Uterus (tissue), 4 donors: ENCODE data around the gene MIER2. TPM values are rescaled to one million over a fixed set of nuclear protein-coding genes. Genes with fewer than 3 reads are reported as not detected.
A peak's percentile ranks its signal among the peaks of the same experiment; 100 is the strongest.
"Not testable (repeated sequence)": the region's sequence is repeated elsewhere in the genome, so short reads cannot be mapped to it uniquely, and the experiment has no call there.

Experiments
- DNase-seq, 2 donors: peaks; one replicate each; pipeline ENCODE4 v3.0.0-alpha.2; 2019 to 2020
- H3K27ac ChIP-seq, 2 donors: fragments of 200-600 bp; sonication (generic); 1 replicate in 1 of 2; 2 replicates in 1 of 2; pipeline ENCODE4 v1.5.1; 2016 to 2018
- H3K27me3 ChIP-seq, 2 donors: fragments of 200-600 bp; sonication (generic); one replicate each; pipeline ENCODE4 v1.5.1; 2018 to 2019; ENCODE audit warnings: control low read depth in 1 of 2
- H3K36me3 ChIP-seq, 2 donors: fragments of 200-600 bp; sonication (generic); one replicate each; pipeline ENCODE4 v1.5.1; 2019; ENCODE audit warnings: control low read depth in 1 of 2
- H3K4me1 ChIP-seq, 2 donors: fragments of 200-600 bp; sonication (generic); one replicate each; pipeline ENCODE4 v1.5.1; 2018 to 2019; ENCODE audit warnings: control low read depth in 1 of 2
- H3K4me3 ChIP-seq, 2 donors: fragments of 200-600 bp; sonication (generic); 1 replicate in 1 of 2; 2 replicates in 1 of 2; pipeline ENCODE4 v1.5.1; 2018 to 2019; ENCODE audit warnings: mild to moderate bottlenecking in 1 of 2
- H3K9me3 ChIP-seq, 2 donors: fragments of 200-600 bp; sonication (generic); one replicate each; pipeline ENCODE4 v1.5.1; 2019; ENCODE audit warnings: control low read depth in 1 of 2
- POLR2A ChIP-seq, 2 donors: fragments of 450-650 bp; IDR thresholded peaks; one replicate each; pipeline ENCODE4 v1.6.1; 2016; ENCODE audit warnings: antibody characterized with exemption in 2 of 2, mild to moderate bottlenecking in 1 of 2, moderate library complexity in 1 of 2
- intact Hi-C: fragments of 100-400 bp; cut with DNase I; formaldehyde crosslinking; loops from one replicate; pipeline ENCODE4 v1.15.1; 2023; ENCODE audit warnings: low total_unique reads
- total RNA-seq, 4 donors: library from RNA; depleted of rRNA in 3 of 4; stranded (reverse); fragments of >200 nt in 3 of 4; gene quantifications; one replicate each; pipeline versions ENCODE4 v1.1.0 to v1.2.4, GENCODE V29; 2014 to 2023
- TF ChIP-seq, protein P1 (sequence below), 4 experiments: fragments of 200-600 bp in 2 of 4; fragments of 450-650 bp in 2 of 4; sonication (generic) in 2 of 4; IDR thresholded peaks; one replicate each; pipeline ENCODE4 v1.5.1; 2016 to 2019; ENCODE audit warnings: antibody characterized with exemption in 4 of 4, mild to moderate bottlenecking in 2 of 4, moderate library complexity in 1 of 4
- donor health status: DM: yes; HTN: yes; CAD: no.

The MIER2 gene
- total RNA-seq, 4 donors from 2014 or later: 2.6 to 54.8 (median 12.7) TPM

DNA sequence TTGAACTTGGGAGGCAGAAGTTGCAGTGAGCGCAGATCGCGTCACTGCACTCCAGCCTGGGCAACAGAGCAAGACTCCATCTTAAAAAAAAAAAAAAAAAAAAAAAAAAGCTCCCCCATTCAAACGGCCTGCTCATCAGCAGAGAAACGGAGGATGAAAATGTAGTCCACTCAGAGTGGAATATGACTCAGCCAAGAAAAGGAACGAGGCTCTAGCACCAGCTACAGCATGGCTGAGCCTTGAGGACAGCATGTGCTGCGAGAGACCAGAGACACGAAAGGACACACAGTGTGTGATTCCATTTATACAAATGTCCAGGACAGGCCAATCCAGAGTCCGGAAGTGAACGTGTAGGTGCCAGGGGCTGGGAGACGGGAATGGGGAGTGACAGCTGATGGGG, 18.1 kb upstream of the MIER2 start:
- no peak for DNase-seq
- Histone ChIP-seq H3K9me3 (no peaks in the 10 kb centered on the region), H3K4me1 (no peaks in the 10 kb centered on the region), H3K36me3 (no peaks in the 10 kb centered on the region), H3K27me3 (no peaks in the 10 kb centered on the region), H3K27ac (no peak overlapping the region), H3K4me3 (no peak overlapping the region)
- TF ChIP-seq, protein P1, sequence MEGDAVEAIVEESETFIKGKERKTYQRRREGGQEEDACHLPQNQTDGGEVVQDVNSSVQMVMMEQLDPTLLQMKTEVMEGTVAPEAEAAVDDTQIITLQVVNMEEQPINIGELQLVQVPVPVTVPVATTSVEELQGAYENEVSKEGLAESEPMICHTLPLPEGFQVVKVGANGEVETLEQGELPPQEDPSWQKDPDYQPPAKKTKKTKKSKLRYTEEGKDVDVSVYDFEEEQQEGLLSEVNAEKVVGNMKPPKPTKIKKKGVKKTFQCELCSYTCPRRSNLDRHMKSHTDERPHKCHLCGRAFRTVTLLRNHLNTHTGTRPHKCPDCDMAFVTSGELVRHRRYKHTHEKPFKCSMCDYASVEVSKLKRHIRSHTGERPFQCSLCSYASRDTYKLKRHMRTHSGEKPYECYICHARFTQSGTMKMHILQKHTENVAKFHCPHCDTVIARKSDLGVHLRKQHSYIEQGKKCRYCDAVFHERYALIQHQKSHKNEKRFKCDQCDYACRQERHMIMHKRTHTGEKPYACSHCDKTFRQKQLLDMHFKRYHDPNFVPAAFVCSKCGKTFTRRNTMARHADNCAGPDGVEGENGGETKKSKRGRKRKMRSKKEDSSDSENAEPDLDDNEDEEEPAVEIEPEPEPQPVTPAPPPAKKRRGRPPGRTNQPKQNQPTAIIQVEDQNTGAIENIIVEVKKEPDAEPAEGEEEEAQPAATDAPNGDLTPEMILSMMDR (IDR thresholded peaks at IDR 0.05): no peak
- TF ChIP-seq POLR2A (IDR thresholded peaks at IDR 0.05): no peak
- intact Hi-C loops: no loop called here

DNA sequence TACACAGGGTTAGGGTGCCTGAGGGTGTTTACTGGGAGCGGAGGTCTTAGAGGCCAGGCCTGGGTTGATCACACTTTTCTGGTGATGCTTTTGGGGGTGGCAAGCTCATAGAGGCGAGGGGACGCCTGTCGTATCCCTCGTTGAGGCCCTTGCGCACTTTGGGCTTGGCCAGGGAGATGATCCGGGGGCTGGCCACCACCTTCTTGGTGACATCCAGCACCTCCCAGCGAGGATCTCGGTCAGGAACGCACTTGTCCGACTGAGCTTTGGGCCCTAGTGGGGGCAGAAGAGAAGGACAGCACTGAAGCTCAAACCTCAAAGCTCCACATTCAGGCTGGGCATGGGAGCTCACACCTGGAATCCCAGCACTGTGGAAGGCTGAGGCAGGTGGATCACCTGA, 17.6 kb upstream of the MIER2 start:
- H3K9me3 ChIP-seq: no peaks in the 10 kb centered on the region
- H3K4me3 ChIP-seq: no peak overlapping the region
- no peaks in the 10 kb centered on the region for H3K4me1 ChIP-seq
- H3K36me3 ChIP-seq: no peaks in the 10 kb centered on the region
- no peak overlapping the region for H3K27ac ChIP-seq
- no peak for TF ChIP-seq POLR2A (IDR thresholded peaks at IDR 0.05)
- TF ChIP-seq, protein P1 (IDR thresholded peaks at IDR 0.05): no peak
- H3K27me3 ChIP-seq: no peaks in the 10 kb centered on the region
- intact Hi-C loops: no loop called here
- no peak for DNase-seq

DNA sequence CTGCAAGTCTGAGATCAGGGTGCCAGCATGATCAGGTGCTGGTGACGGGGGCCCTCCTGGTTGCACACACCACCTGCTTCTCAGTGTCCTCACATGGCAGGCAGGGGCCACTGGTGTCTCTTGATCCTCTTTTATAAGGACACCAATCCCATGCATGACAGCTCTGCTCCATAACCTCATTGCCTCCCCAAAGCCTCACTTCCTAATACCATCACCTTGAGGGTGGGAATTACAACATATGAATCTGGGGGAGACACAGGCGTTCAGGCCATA, 15.0 kb upstream of the MIER2 start:
- H3K36me3 ChIP-seq: no peaks in the 10 kb centered on the region
- intact Hi-C loops: no loop called here
- DNase-seq: no peak
- TF ChIP-seq, protein P1 (IDR thresholded peaks at IDR 0.05): no peak
- TF ChIP-seq POLR2A (IDR thresholded peaks at IDR 0.05): no peak
- no peak overlapping the region for H3K27ac ChIP-seq
- no peaks in the 10 kb centered on the region for H3K9me3 ChIP-seq
- H3K4me3 ChIP-seq: no peak overlapping the region
- H3K27me3 ChIP-seq: no peaks in the 10 kb centered on the region
- no peaks in the 10 kb centered on the region for H3K4me1 ChIP-seq

DNA sequence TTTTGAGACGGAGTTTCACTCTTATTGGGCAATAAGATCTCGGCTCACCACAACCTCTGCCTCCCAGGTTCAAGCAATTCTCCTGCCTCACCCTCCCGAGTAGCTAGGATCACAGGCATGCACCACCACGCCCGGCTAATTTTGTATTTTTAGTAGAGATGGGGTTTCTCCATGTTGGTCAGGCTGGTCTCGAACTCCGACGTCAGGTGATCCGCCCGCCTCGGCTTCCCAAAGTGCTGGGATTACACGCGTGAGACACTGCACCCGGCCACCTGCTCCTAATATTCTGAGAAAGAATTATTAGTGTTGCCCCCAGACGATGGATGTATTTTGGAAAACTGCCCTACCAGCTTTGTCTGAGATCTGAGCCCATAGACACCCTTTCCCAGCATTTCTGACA, 10.9 kb upstream of the MIER2 start:
- H3K9me3 ChIP-seq, H3K4me3 ChIP-seq, H3K27me3 ChIP-seq, intact Hi-C loops, H3K36me3 ChIP-seq, H3K4me1 ChIP-seq, H3K27ac ChIP-seq: not testable (repeated sequence)
- peak in 1 of 2 donors; percentile 2 for DNase-seq

DNA sequence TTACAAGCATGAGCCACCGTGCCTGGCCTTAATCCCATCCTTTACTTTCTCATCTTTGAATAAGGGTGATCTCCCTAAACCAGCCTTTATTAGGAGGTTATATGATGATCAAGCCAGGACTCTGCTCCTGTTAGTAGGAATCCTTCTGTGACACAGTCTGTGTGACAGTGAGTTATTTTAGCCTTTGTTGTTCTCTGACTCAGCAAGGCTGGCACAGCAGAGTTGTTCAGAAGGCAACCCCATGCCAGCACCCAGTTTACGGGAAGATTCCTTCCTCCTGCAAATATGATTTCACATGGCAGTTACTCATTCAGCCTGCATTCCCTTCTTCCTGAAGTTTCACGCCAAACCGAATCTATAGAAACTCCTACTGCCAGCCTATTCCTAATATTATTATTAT, 10.5 kb upstream of the MIER2 start:
- H3K27me3 ChIP-seq: no peaks in the 10 kb centered on the region
- no peaks in the 10 kb centered on the region for H3K9me3 ChIP-seq
- no peaks in the 10 kb centered on the region for H3K36me3 ChIP-seq
- peak in 1 of 2 donors; percentile 2 for DNase-seq
- H3K4me3 ChIP-seq: no peak overlapping the region
- no peak overlapping the region for H3K27ac ChIP-seq
- intact Hi-C loops: no loop called here
- TF ChIP-seq, protein P1 (IDR thresholded peaks at IDR 0.05): no peak
- TF ChIP-seq POLR2A (IDR thresholded peaks at IDR 0.05): no peak
- H3K4me1 ChIP-seq: no peaks in the 10 kb centered on the region

DNA sequence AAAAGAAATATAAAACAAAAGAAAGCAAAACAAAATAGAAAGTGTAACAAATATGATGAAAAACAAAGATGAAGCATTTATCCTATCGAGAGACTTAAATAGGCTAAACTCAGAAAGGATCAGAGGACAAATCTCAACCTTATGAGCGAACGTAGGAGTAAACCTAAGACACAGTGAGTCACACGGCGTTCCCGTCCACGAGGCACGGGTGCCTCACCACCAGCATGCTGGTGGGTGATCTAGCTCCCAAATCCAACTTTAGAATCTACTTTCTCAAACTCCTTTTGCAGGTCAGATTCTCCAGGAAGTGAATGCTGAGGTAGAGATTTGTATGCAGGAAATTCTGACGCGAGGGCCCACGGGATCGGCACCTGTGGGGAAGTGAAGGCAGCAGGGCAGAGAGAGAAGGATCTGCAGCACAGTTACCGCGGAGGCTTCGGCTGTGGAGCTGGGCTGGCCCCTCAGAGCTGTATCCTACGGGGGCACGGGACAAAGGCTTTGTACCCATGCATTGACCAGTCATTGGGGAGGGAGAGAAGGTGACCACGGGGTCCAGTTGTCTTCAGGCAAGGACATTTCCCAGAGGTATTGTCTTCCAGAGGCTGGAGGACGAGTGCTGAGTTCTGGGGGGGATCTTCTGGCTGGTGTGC, 7.5 kb upstream of the MIER2 start:
- Histone ChIP-seq H3K9me3 (no peaks in the 10 kb centered on the region), H3K27ac (no peak overlapping the region), H3K4me3 (no peak overlapping the region), H3K36me3 (no peaks in the 10 kb centered on the region), H3K27me3 (no peaks in the 10 kb centered on the region), H3K4me1 (no peaks in the 10 kb centered on the region)
- DNase-seq: no peak
- no peak for TF ChIP-seq POLR2A (IDR thresholded peaks at IDR 0.05)
- TF ChIP-seq, protein P1 (IDR thresholded peaks at IDR 0.05): no peak
- intact Hi-C loops: no loop called here
